ENCODE measurements around the gene GABRG2. TPM values are rescaled to one million over a fixed set of nuclear protein-coding genes. Genes with fewer than 3 reads are reported as not detected.

Gene GABRG2
- total RNA-seq, 1 donor from 2014 or later: 0.24 TPM

GRCh38 chr5:162139190-162139589 lies 71.6 kb downstream of the GABRG2 start:
- Mint-ChIP-seq H3K27me3 (no peaks in the 10 kb centered on the region), H3K36me3 (no peaks in the 10 kb centered on the region), H3K4me3 (no peak overlapping the region), H3K27ac (no peak overlapping the region), H3K4me1 (ENCODE audit: unreplicated experiment) (no peaks in the 10 kb centered on the region), H3K9me3 (no peaks in the 10 kb centered on the region)
- TF ChIP-seq CTCF (conservative IDR thresholded peaks at IDR 0.05): no peak
- DNase-seq (ENCODE audit: extremely low spot score, unreplicated experiment): no peak

- no peaks in the 10 kb centered on the region for H3K9me3 Mint-ChIP-seq
- no peaks in the 10 kb centered on the region for H3K36me3 Mint-ChIP-seq
Observed at GRCh38 chr5:162154242-162154641, 86.7 kb downstream of the GABRG2 start.

GRCh38 chr5:162160401-162160800 lies 92.8 kb downstream of the GABRG2 start:
- no peak for DNase-seq (ENCODE audit: extremely low spot score, unreplicated experiment)
- H3K4me3 Mint-ChIP-seq: no peak overlapping the region
- H3K27ac Mint-ChIP-seq: no peak overlapping the region
- H3K9me3 Mint-ChIP-seq: peaks cover 4% of the 10 kb centered on the region
- no peak for TF ChIP-seq CTCF (conservative IDR thresholded peaks at IDR 0.05)
- no peaks in the 10 kb centered on the region for H3K36me3 Mint-ChIP-seq
- H3K27me3 Mint-ChIP-seq: no peaks in the 10 kb centered on the region
- H3K4me1 Mint-ChIP-seq (ENCODE audit: unreplicated experiment): no peaks in the 10 kb centered on the region

More at GRCh38 chr5:162154242-162154641, 86.7 kb downstream of the GABRG2 start:
- no peak for TF ChIP-seq CTCF (conservative IDR thresholded peaks at IDR 0.05)
- no peaks in the 10 kb centered on the region for H3K4me1 Mint-ChIP-seq (ENCODE audit: unreplicated experiment)
- peaks cover 4% of the 10 kb centered on the region for H3K27me3 Mint-ChIP-seq
- no peak overlapping the region for H3K27ac Mint-ChIP-seq
- H3K4me3 Mint-ChIP-seq: no peak overlapping the region
- DNase-seq (ENCODE audit: extremely low spot score, unreplicated experiment): no peak

GRCh38 chr5:162163663-162164062 lies 96.1 kb downstream of the GABRG2 start:
- H3K36me3 Mint-ChIP-seq: no peaks in the 10 kb centered on the region
- no peaks in the 10 kb centered on the region for H3K4me1 Mint-ChIP-seq (ENCODE audit: unreplicated experiment)
- H3K27ac Mint-ChIP-seq: no peak overlapping the region
- no peak for TF ChIP-seq CTCF (conservative IDR thresholded peaks at IDR 0.05)
- DNase-seq (ENCODE audit: extremely low spot score, unreplicated experiment): no peak
- H3K27me3 Mint-ChIP-seq: no peaks in the 10 kb centered on the region
- no peak overlapping the region for H3K4me3 Mint-ChIP-seq
- H3K9me3 Mint-ChIP-seq: peaks cover 4% of the 10 kb centered on the region

- no peak for DNase-seq (ENCODE audit: extremely low spot score, unreplicated experiment)
- Mint-ChIP-seq H3K4me1 (ENCODE audit: unreplicated experiment) (no peaks in the 10 kb centered on the region), H3K27ac (no peak overlapping the region), H3K4me3 (no peak overlapping the region), H3K9me3 (no peaks in the 10 kb centered on the region), H3K36me3 (no peaks in the 10 kb centered on the region), H3K27me3 (no peaks in the 10 kb centered on the region)
- TF ChIP-seq CTCF (conservative IDR thresholded peaks at IDR 0.05): no peak
Observed at GRCh38 chr5:162174358-162174974, 106.9 kb downstream of the GABRG2 start.

- Mint-ChIP-seq H3K27ac (no peak overlapping the region), H3K36me3 (no peaks in the 10 kb centered on the region), H3K4me1 (ENCODE audit: unreplicated experiment) (no peaks in the 10 kb centered on the region), H3K27me3 (no peaks in the 10 kb centered on the region), H3K9me3 (peaks cover 9% of the 10 kb centered on the region), H3K4me3 (no peak overlapping the region)
- no peak for DNase-seq (ENCODE audit: extremely low spot score, unreplicated experiment)
- no peak for TF ChIP-seq CTCF (conservative IDR thresholded peaks at IDR 0.05)
Observed at GRCh38 chr5:162187371-162187770, 119.8 kb downstream of the GABRG2 start.
